HS-27A (cell line): Measurements from ENCODE around the gene NOL12.
"Not testable (repeated sequence)": the region's sequence is repeated elsewhere in the genome, so short reads cannot be mapped to it uniquely, and the experiment has no call there.

Experiments
- DNase-seq: peaks from one replicate; pipeline ENCODE4 v3.0.0-alpha.2; 2012; ENCODE audit warnings: low read depth, missing footprints

NOL12 gene

DNA sequence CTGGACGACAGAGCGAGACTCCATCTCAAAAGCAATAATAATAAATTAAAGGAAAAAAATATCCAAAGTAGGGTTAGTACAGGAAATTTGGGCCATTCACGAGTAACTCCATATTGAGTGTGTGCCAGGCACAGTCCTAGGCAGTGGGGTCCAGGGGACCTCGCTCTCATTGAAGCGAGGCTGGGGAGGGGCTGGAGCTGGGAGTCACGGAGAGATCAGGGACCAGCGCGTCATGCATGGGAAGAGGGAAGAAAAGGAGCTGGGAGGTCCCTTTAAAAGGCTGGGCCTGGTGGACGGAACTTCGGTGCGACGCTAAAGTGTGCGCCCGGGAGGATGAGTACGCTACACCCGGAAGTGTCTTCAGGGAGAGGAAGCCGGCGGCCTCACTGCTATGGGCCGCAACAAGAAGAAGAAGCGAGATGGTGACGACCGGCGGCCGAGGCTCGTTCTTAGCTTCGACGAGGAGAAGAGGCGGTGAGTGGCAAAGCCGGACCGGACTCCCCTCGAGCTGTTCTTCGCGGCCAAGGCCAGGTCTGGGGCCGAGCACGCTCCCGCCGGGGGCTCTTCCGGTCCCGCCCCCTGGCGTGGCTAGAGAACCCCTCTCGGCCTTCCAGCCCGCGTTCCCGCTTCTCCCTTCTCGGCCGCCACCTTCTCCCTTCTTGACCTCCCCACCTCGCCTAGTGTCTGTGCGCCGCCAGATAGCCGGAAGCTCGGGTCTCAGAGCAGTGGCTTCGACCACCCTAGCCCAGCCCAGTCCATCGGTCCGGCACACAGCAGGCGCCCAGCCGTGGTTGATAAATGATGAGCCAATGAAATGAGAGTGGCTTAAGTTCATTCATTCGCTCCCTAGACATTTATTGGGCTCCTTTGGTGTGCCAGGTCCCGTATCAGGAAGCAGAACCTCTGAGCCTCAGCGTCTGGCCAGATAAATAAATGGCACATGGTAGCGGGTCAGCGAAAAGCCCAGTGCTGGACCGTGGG is at the start of gene NOL12:
TSS of gene NOL12 (plus strand) at position 342 of the 981 bp plus-strand sequence. CDS start at position 392, 50 bp downstream.
- no peak for DNase-seq

- no peak for DNase-seq
These were observed 49.2 kb upstream of the NOL12 start for GRCh38 chr22:37636949-37637273.

DNA sequence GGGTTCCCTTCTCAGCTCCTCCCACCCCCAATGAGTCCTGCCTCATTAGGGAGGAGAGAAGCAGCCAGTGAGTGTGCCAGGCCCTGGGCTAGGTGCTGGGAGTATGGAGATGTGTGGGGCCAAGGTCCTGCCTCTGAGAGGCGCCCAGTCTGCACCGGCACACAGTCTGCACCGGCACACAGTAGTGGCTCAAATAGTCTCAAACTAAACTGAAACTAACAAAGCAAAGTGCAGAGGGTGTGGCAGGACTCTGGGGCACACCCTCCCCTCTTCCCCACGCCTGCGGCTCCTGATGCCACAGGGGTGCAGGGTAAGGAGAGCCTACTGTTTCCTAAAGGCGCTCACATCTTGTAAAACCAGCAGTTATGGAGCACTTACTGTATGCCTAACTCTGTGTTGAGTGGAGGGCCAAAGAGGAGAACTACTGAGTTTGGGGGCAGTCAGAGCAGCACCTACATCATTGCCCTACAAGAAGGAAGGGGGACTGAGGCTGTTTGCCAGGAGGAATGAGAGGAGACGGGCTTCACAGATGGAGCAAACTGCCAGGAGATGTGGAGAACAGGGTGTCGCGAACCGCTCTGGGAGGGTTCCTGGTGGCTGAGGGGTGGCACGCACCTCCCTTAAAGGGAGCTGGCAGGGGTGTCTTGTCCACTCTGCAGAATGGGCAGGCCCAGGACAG is 47.6 kb upstream of the NOL12 start:
- no peak for DNase-seq

GRCh38 chr22:37639070-37639760 is 46.9 kb upstream of the NOL12 start, which contains the start of gene SH3BP1:
Gene SH3BP1, plus strand, starts transcription at chr22:37639669. Its CDS starts 119 bp downstream, at chr22:37639788.
- no peak for DNase-seq

DNA sequence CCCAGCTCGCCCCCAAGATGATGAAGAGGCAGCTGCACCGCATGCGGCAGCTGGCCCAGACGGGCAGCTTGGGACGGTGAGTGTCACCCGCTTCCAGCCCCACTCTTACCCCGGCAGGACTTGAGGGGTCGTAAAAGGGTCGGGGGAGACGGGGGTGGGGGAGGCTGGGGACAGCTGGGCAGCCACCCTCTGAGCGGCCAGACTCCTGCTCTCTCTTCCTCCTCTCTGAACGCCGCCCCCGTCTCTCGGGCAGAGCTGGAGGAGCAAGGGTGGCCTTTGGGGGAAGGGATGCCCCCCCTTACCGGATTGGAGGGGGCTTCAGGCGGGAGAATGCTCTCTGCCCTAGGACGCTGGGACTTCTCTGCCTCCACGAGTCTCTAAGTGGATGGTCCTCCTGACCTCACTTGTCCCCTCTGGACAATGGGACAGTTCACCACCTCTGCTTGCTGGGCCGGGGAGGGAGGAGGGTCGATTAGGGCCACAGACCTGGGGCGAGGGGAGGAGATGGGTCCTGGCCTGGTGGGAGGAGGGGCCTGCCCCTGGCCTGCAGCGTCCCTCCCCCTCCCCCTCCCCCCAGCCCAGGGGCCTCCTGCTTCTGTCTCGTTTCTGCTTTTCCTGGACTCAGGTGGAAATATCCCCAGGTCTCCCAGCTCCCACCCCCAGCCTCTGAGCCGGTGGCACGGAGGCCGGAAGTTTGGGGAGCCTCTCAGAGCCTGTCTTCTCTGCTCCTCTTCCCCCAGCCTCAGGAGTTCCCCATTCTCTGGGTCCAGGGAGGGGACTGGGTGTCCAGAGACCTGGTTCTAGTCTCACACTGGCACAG is 46.2 kb upstream of the NOL12 start:
- no peak for DNase-seq

DNA sequence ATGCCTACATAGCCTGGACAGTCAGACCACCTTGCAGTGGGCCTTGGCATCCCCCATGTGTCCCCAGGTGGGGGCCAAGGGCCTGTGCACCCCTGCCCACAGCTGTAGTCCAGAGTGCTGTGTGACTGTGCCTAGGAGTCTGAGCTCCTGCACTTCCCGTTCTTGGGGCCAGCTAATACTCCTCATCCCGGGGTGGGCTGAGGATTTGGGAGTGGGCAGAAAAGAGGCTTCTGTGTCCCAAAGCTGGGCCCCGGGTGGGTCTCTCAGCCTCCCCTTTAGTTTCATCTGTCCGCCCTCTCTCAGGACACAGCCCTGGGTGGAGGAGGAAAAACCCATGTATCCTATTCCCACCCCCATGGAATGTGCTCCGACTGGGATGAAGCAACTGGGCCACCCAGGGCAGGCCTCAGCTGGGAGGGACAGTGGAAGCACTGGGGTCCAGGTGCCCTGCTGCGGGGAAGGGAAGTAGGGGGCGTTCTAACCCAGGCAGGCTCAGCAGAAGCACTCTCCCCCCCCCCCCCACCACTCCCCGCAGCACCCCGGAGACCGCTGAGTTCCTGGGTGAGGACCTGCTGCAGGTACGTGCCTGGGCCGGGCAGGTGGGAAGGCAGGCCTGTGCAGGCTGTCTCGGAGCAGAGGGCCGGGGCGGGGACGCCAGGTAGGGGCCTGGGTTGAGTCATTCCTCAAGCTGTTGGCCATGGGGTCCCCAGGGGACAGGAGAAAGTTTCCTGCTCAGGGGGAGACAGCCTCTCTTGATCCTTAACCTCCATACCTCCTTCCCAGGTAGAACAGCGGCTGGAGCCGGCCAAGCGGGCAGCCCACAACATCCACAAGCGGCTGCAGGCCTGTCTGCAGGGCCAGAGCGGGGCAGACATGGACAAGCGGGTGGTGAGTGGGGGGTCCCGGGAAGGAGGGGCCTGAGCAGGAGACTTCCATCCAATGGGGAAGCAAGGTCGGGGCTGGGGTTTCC is 45.3 kb upstream of the NOL12 start:
- DNase-seq = no peak

GRCh38 chr22:37641561-37641949 is 44.6 kb upstream of the NOL12 start:
- DNase-seq = no peak

- DNase-seq = no peak
These were observed 42.8 kb upstream of the NOL12 start for GRCh38 chr22:37643225-37643847.

- DNase-seq = no peak
These were observed 38.8 kb upstream of the NOL12 start for GRCh38 chr22:37647317-37647716.

DNA sequence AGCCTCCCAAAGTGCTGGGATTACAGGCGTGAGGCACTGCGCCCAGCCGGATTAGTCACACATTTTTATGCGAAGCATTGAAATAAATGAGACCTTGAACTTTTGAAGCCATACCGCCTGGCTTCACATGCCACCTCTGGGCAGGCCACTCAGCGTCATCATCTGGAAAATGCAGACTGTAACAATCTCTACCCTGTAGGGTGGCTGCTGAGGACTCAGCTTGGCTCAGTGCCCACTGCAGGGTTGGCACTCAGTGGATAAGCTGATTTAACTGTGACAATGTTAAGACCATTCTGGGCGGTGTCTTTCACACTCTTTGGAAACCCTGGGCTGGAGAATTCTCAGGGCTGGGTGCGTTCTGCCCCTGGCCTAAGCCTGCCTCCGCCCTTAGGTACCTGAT is 38.2 kb upstream of the NOL12 start:
- DNase-seq = no peak

GRCh38 chr22:37650463-37651136 is 35.5 kb upstream of the NOL12 start:
- DNase-seq = no peak

DNA sequence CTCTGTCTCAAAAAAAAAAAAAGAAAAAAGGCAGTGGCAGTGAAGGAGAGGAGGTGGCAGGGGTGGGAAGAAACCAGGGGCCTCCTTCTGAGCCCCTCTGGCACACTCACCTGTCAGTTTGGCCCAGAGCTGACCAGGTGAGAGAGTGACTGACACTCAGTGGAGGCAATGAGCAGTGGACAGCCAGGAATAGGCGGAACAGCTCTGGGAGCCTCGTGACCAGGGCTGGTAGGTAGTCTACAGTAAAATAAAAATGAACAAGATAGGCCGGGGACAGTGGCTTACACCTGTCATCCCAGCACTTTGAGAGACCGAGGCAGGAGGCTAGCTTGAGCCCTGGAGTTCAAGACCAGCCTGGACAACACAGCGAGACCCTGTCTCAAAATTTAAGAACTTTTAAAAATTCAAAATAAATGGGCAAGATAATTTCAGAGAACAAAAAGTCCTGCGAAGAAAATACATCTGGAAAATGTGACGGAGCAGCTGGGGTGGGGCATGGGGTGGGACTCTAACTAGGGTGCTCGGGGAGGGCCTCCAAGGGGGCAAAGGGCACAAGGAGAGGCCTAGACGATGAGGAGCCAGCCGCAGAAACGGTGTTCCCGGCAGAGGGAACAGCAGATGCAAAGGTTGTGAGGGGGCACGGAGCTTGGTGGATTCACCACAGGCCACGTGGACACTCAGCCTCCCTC is 31.4 kb upstream of the NOL12 start:
- DNase-seq = no peak

DNA sequence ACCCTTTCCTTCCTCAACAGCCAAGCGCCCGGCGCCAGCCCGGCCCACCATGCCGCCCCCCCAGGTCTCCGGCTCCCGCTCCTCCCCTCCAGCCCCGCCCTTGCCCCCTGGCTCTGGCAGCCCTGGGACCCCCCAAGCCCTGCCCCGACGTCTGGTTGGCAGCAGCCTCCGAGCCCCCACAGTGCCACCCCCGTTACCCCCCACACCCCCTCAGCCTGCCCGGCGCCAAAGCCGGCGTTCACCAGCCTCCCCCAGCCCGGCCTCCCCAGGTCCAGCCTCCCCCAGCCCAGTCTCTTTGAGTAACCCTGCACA is 30.9 kb upstream of the NOL12 start:
- no peak for DNase-seq

DNA sequence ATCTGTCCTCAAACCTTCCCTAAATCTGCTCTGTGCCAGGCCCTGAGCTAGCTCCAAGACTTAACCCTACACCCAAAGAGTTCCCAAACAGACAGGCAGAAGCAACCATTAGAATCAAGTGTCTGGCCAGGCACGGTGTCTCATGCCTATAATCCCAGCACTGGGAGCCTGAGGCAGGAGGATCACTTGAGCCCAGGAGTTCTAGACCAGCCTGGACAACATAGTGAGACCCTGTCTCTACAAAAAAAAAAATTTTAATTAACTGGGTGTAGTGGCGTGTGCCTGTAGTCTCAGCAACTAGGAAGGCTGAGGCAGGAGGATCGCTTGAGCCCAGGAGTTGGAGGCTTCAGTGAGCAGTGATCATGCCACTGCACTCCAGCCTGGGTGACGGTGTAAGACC is 29.6 kb upstream of the NOL12 start:
- DNase-seq = not testable (repeated sequence)

- no peak for DNase-seq
These were observed 28.5 kb upstream of the NOL12 start for GRCh38 chr22:37657590-37658132.

- peak; percentile 99 for DNase-seq
These were observed 27.7 kb upstream of the NOL12 start, which contains the start of gene PDXP for GRCh38 chr22:37658133-37659065. Gene PDXP, plus strand, starts transcription at chr22:37658723. Its CDS starts 60 bp downstream, at chr22:37658783.
